Body of pancreas (tissue), 4 donors: ENCODE measurements around the gene CLPSL1. TPM values are rescaled to one million over a fixed set of nuclear protein-coding genes. Genes with fewer than 3 reads are reported as not detected.

Source experiments
- ATAC-seq: fragments of 150-250 bp; one replicate; pipeline ENCODE4 v1.9.1; 2016
- DNase-seq, 4 donors: peaks; one replicate each; pipeline ENCODE4 v3.0.0-alpha.2; 2019
- H3K27ac ChIP-seq, 4 donors: fragments of 200-600 bp; sonication (generic); 1 replicate in 3 of 4; 2 replicates in 1 of 4; pipeline versions ENCODE4 v1.5.1 to v1.6.1; 2016 to 2019; ENCODE audit warnings: mild to moderate bottlenecking in 1 of 4, mixed read lengths in 1 of 4, moderate library complexity in 1 of 4
- H3K27me3 ChIP-seq, 2 donors: fragments of 200-600 bp; sonication (generic); one replicate each; pipeline ENCODE4 v1.6.0; 2016; ENCODE audit warnings: mild to moderate bottlenecking in 1 of 2
- H3K36me3 ChIP-seq, 2 donors: fragments of 200-600 bp; sonication (generic); replicated peaks in 1 of 2; 2 replicates each; pipeline ENCODE4 v1.5.1; 2016; ENCODE audit warnings: low read depth in 2 of 2; ENCODE audit not compliant: insufficient read depth in 1 of 2
- H3K4me1 ChIP-seq: fragments of 200-600 bp; sonication (generic); one replicate; pipeline ENCODE4 v1.6.0; 2016
- H3K4me3 ChIP-seq, 2 donors: fragments of 200-600 bp; sonication (generic); 1 replicate in 1 of 2; 2 replicates in 1 of 2; pipeline ENCODE4 v1.5.1; 2016 to 2019
- H3K9me3 ChIP-seq, 3 donors: fragments of 200-600 bp; sonication (generic); 1 replicate in 2 of 3; 2 replicates in 1 of 3; pipeline ENCODE4 v1.5.1; 2016
- CTCF ChIP-seq, 7 experiments: fragments of 450-650 bp in 4 of 7; fragments of 200-600 bp in 3 of 7; sonication (generic) in 3 of 7; IDR thresholded peaks; one replicate each; pipeline ENCODE4 v1.5.1; 2016 to 2019; ENCODE audit warnings: antibody characterized with exemption in 7 of 7
- POLR2A ChIP-seq, 3 donors: fragments of 450-650 bp; IDR thresholded peaks; one replicate each; pipeline ENCODE4 v1.6.1; 2016; ENCODE audit warnings: antibody characterized with exemption in 3 of 3, mild to moderate bottlenecking in 2 of 3
- WGBS, 2 donors: methylation state at CpG; one replicate each; pipeline ENCODE4 v1.1.5; 2017; 5-methylcytosine and 5-hydroxymethylcytosine counted together
- intact Hi-C: fragments of 100-400 bp; cut with DNase I; formaldehyde crosslinking; loops from one replicate; pipeline ENCODE4 v1.15.1; 2023
- total RNA-seq, 2 donors: library from RNA; depleted of rRNA; stranded (reverse); fragments of >200 nt; gene quantifications; one replicate each; pipeline ENCODE4 v1.1.0, GENCODE V29; 2016

CLPSL1 gene
- total RNA-seq, 2 donors from 2014 or later, result 7.8 to 11.9 TPM

DNA sequence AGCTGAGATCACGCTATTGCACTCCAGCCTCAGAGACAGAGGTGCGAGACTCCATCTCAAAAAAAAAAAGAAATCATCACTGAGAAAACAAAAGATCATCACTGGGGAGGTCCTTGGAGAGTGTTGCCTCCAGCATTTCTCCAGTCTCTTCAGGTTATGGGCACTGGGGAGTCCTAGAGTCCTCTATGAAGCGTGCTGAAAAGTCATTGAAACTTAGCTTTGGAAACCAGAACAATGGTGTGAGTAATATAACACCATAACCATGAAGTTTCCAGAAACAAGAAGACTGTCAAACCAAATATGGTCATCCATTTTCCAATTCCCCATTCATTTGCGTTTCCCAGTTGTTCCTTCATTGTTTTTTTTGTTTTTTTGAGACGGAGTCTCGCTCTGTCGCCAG, 30.3 kb upstream of the CLPSL1 start:
- DNase-seq, result no peak
- Histone ChIP-seq H3K9me3 (no peaks in the 10 kb centered on the region), H3K4me1 (peaks cover 12% of the 10 kb centered on the region), H3K36me3 (no peaks in the 10 kb centered on the region), H3K27me3 (no peaks in the 10 kb centered on the region), H3K27ac (no peak overlapping the region), H3K4me3 (no peak overlapping the region)
- intact Hi-C loops, result no loop called here
- no peak for TF ChIP-seq POLR2A (IDR thresholded peaks at IDR 0.05)
- TF ChIP-seq CTCF (IDR thresholded peaks at IDR 0.05), result no peak
- WGBS, 2 donors, result 95 to 97% methylated on average over 7 of the region's 7 CpGs
- ATAC-seq, result no peak

GRCh38 chr6:35751594-35751993, 29.2 kb upstream of the CLPSL1 start:
- Histone ChIP-seq H3K27ac (no peak overlapping the region), H3K27me3 (no peaks in the 10 kb centered on the region), H3K9me3 (no peaks in the 10 kb centered on the region), H3K36me3 (no peaks in the 10 kb centered on the region), H3K4me1 (peaks cover 12% of the 10 kb centered on the region), H3K4me3 (no peak overlapping the region)
- DNase-seq (no peak), ATAC-seq (no peak)
- intact Hi-C loops, result no loop called here
- WGBS, 2 donors, result 80 to 87% methylated on average over 4 of the region's 4 CpGs
- TF ChIP-seq CTCF (IDR thresholded peaks at IDR 0.05), result no peak
- TF ChIP-seq POLR2A (IDR thresholded peaks at IDR 0.05), result no peak

- Histone ChIP-seq H3K9me3 (no peaks in the 10 kb centered on the region), H3K36me3 (no peaks in the 10 kb centered on the region), H3K4me3 (no peak overlapping the region), H3K27me3 (no peaks in the 10 kb centered on the region), H3K27ac (no peak overlapping the region), H3K4me1 (peaks cover 12% of the 10 kb centered on the region)
- no peak for TF ChIP-seq CTCF (IDR thresholded peaks at IDR 0.05)
- no peak for TF ChIP-seq POLR2A (IDR thresholded peaks at IDR 0.05)
- DNase-seq, result no peak
- WGBS, 2 donors, result 84 to 86% methylated on average over 4 of the region's 4 CpGs
- ATAC-seq, result no peak
- intact Hi-C loops, result no loop called here
Observed at GRCh38 chr6:35752330-35752729, 28.5 kb upstream of the CLPSL1 start.

DNA sequence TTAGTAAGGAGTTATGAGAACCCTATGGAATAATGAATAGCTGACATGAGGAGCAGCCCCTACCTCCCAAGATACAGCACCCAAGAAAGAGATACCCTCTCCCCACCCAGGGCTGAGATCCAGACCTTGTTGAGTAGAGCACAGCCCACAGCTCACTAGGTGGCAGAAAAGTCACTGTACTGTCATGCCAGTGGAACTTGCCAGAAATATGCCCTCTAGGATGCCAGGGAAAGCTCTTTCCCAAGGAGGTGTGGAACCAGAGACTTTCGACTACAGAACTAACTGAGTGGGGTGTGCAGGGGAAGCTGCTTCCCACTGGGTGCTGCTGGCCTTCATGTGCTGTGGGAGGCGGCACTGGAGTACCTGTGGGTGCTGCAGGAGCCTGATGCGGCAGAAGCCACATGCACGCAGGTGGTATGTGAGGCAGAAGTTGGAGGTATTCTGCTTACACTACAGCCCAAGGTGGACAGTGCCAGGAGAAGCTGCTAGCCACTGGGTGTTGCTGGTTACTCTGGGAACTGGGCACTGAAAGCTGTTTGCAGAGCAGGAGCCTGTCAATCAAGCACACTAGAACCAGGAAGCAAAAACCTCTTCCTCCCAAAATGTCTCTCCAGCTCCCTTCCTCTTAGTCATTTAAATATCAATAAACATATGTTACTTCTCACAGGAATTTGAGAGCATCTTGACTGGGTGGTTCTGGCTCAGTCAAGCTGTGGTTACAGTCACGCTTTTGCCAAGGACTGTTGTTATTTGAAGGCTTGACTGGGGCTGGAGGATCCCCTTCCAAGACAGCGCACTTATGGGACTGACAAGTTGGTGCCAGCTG, 26.2 kb upstream of the CLPSL1 start:
- H3K27me3 ChIP-seq, result no peaks in the 10 kb centered on the region
- no peak overlapping the region for H3K4me3 ChIP-seq
- H3K9me3 ChIP-seq, result no peaks in the 10 kb centered on the region
- peak; percentile 70 to 86 (median 79) for DNase-seq
- intact Hi-C loops, result no loop called here
- ATAC-seq, result peak; percentile 96
- no peaks in the 10 kb centered on the region for H3K36me3 ChIP-seq
- peaks cover 12% of the 10 kb centered on the region for H3K4me1 ChIP-seq
- 55 to 83% methylated on average over 2 to 6 of the region's 6 CpGs for WGBS, 2 donors
- H3K27ac ChIP-seq, result peak overlapping the region; percentile 1 to 76 (median 50)
- TF ChIP-seq POLR2A (IDR thresholded peaks at IDR 0.05) (no peak), CTCF (IDR thresholded peaks at IDR 0.05) (peak in 3 of 7 experiments; percentile 11 to 28 (median 18))
